Epithelial cell of proximal tubule (primary cell): ENCODE data around the gene PTK7. TPM values are rescaled to one million over a fixed set of nuclear protein-coding genes. Genes with fewer than 3 reads are reported as not detected.

ENCODE experiments used
- DNase-seq: peaks from one replicate; pipeline ENCODE4 v3.0.0-alpha.2; 2011; ENCODE audit warnings: low read depth
- H3K4me3 ChIP-seq: 2 replicates; pipeline ENCODE4 v1.5.1; 2011; ENCODE audit warnings: low read depth, mild to moderate bottlenecking, low read length
- CTCF ChIP-seq: conservative IDR thresholded peaks from 2 replicates; pipeline ENCODE4 v1.5.1; 2012; ENCODE audit warnings: low read depth, mild to moderate bottlenecking, low read length
- total RNA-seq: library from RNA; depleted of rRNA; stranded (reverse); fragments of >200 nt; gene quantifications from 2 replicates; pipeline ENCODE4 v1.2.3, GENCODE V29; 2015

PTK7 gene
- total RNA-seq, 1 donor from 2014 or later: 91.2 TPM

GRCh38 chr6:43170931-43171706 lies 95.0 kb downstream of the PTK7 start, which contains the start of gene SRF:
TSS of gene SRF (plus strand) at chr6:43171269. CDS start at chr6:43171657, 388 bp downstream.
- TF ChIP-seq CTCF: peak; percentile 50
- peak within 1 kb of the TSS; percentile 73 for H3K4me3 ChIP-seq
- peak; percentile 93 for DNase-seq

- TF ChIP-seq CTCF: no peak
- peak overlapping the region; percentile 73 for H3K4me3 ChIP-seq
- no peak for DNase-seq
These were observed 95.6 kb downstream of the PTK7 start for GRCh38 chr6:43171707-43172103.

DNA sequence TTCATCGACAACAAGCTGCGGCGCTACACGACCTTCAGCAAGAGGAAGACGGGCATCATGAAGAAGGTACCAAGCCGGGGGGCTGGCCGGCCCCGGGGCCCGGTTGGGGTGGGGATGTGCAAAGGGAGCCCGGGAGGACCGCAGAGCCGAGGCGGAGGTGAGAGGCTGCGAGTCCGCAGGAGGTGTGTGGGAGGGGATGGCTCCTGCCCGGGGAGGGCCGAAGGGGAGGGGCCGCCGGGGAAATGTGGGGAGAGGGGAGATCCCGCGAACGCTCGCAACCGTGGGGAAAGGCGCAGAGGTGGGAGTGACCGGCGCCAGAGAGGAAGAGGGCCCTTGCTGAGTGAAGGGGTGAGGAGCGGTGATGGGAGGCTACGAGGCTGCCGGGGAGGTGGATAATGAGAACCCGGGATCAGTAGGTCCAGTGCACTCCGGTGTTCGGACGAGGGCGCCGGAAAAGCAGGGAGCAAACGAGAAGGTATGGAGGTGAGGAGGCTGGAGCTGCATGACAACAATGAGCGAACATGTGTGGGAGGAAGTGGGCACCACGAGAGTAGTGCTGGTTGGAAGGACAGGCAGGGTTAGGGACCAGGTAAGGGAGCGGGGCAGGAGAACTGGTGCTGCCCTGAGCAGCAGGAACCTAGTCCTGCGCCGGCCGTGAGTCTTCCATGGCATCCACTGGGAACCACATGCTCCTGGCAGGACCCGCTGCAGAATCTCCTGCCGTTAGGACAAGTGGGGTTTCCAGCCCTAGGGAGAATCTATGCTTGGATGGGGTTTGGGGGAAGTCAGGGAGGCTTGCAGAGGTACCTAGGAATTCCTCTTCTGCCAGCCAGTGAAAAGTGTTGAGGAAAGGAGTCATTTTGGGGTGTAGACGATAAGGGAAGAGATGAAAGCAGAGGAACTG lies 96.2 kb downstream of the PTK7 start:
- DNase-seq: no peak
- H3K4me3 ChIP-seq: peak overlapping the region; percentile 73
- TF ChIP-seq CTCF: no peak

DNA sequence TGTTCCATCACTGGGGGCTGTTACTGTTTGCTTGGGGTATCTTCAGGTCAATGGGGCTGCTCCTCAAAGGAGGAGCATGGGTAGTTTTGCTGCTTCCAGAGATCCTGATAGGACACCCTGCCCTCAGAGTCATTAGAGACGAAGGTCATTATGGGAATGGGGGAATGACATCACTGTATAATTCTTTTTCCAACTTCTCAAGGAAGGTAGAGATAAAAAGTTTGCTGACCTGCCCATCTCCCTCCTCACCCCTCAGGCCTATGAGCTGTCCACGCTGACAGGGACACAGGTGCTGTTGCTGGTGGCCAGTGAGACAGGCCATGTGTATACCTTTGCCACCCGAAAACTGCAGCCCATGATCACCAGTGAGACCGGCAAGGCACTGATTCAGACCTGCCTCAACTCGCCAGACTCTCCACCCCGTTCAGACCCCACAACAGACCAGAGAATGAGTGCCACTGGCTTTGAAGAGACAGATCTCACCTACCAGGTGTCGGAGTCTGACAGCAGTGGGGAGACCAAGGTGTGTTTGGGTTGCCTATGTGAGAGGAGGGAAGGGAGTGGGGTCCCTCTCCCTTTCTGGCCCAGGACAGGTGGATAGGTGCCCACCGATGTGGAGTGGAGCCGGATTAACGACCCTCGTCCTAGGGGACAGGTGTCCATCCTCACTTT lies 97.6 kb downstream of the PTK7 start:
- DNase-seq: no peak
- peak overlapping the region; percentile 73 for H3K4me3 ChIP-seq

DNA sequence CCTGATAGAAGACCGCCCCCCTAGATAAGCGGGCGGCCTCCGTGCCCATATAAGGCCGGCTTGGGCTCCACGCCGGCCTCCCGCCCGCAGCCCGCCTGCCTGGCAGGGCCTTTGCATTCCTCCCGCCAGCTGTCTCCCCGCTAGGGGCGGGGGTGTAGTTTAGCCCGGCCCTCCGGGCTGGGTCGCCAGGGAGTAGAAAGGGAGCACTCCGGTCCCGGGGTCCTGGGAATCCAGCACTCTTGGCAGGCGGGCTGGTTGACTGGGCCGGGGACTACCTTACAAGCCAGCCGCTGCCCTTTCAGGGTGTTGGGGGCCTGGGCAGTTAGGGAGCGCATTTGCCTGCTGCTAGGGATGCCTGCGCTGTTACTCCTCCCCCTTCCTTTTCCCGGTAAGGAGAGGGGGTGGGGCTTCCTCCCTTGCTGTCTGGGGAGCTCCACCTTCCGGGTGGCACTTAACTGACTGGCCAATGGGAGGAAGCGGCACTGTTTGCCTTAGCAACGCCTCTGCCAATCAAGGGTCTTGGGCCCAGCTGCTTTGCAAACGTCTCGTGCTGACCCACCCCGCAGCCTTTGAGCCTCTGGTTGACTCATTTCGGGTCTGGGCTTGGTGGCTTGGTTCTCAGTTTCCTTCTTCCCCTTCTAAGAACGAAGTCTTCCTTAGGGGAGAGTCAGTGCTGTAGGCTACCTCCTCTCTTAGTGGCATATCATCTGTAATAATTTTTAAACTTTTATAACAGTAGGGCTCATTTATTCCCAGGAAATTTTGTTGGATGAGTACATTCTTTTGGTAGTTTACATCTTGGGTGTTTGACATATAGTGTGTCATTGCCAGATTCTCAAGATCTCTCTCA lies 98.4 kb downstream of the PTK7 start:
- H3K4me3 ChIP-seq: peak overlapping the region; percentile 47
- peak; percentile 88 for DNase-seq
- TF ChIP-seq CTCF: peak; percentile 20

More for the DNA sequence above, 97.6 kb downstream of the PTK7 start:
- TF ChIP-seq CTCF: no peak
